GM23338 (cell line): Measurements from ENCODE around the gene PLD1. TPM values are rescaled to one million over a fixed set of nuclear protein-coding genes. Genes with fewer than 3 reads are reported as not detected.

Source experiments
- ATAC-seq: fragments of 200-7000 bp; cut with Tn5 transposase; 3 replicates; pipeline ENCODE4 v1.9.1; 2020
- DNase-seq: peaks from one replicate; pipeline ENCODE4 v3.0.0-alpha.2; 2015; ENCODE audit warnings: low spot score
- H2AFZ ChIP-seq: fragments of 200-600 bp; sonication (generic); 2 replicates; pipeline ENCODE4 v1.8.0; 2016; ENCODE audit warnings: antibody characterized with exemption, mild to moderate bottlenecking, moderate library complexity
- H3F3A ChIP-seq: fragments of 200-600 bp; sonication (generic); replicated peaks from 2 replicates; pipeline ENCODE4 v1.8.0; 2017; ENCODE audit warnings: antibody characterized with exemption, mixed run types, low read depth
- H3K27ac ChIP-seq: fragments of 200-600 bp; sonication (generic); 2 replicates; pipeline ENCODE4 v1.6.1; 2016; ENCODE audit warnings: low read depth
- H3K27me3 ChIP-seq: fragments of 200-600 bp; sonication (generic); 2 replicates; pipeline ENCODE4 v1.8.0; 2016; ENCODE audit warnings: mild to moderate bottlenecking, mixed run types, moderate library complexity; ENCODE audit not compliant: insufficient read depth
- H3K36me3 ChIP-seq: fragments of 200-600 bp; sonication (generic); 2 replicates; pipeline ENCODE4 v1.8.0; 2016; ENCODE audit warnings: mild to moderate bottlenecking; ENCODE audit not compliant: insufficient read depth
- H3K4me1 ChIP-seq: fragments of 200-600 bp; sonication (generic); 2 replicates; pipeline ENCODE4 v1.8.0; 2016; ENCODE audit warnings: mild to moderate bottlenecking, moderate library complexity; ENCODE audit not compliant: insufficient read depth
- H3K4me2 ChIP-seq: fragments of 200-600 bp; sonication (generic); 2 replicates; pipeline ENCODE4 v1.7.1; 2017; ENCODE audit warnings: mixed run types
- H3K4me3 ChIP-seq: fragments of 200-600 bp; sonication (generic); 2 replicates; pipeline ENCODE4 v1.6.1; 2016; ENCODE audit warnings: mixed run types
- H3K79me2 ChIP-seq: fragments of 200-600 bp; sonication (generic); replicated peaks from 2 replicates; pipeline ENCODE4 v1.8.0; 2017; ENCODE audit warnings: mild to moderate bottlenecking; ENCODE audit not compliant: insufficient read depth
- H3K9me2 ChIP-seq: fragments of 200-600 bp; sonication (generic); 2 replicates; pipeline ENCODE4 v1.8.0; 2017; ENCODE audit not compliant: insufficient read depth
- H4K20me1 ChIP-seq: fragments of 200-600 bp; sonication (generic); replicated peaks from 2 replicates; pipeline ENCODE4 v1.8.0; 2017; ENCODE audit warnings: mild to moderate bottlenecking; ENCODE audit not compliant: insufficient read depth
- H3K27ac Mint-ChIP-seq: 2 replicates; pipeline ENCODE4 v1.8.0; 2020; ENCODE audit warnings: inconsistent platforms, mild to moderate bottlenecking, moderate library complexity, mixed read lengths
- H3K27me3 Mint-ChIP-seq: 3 replicates; pipeline ENCODE4 v1.8.0; 2022; ENCODE audit warnings: low read depth, mild to moderate bottlenecking, moderate library complexity, mixed read lengths, inconsistent platforms; ENCODE audit not compliant: insufficient read depth, poor library complexity
- H3K36me3 Mint-ChIP-seq: 3 replicates; pipeline ENCODE4 v1.8.0; 2021; ENCODE audit warnings: low read depth, mild to moderate bottlenecking, inconsistent platforms, moderate library complexity, mixed read lengths
- H3K4me1 Mint-ChIP-seq: 3 replicates; pipeline ENCODE4 v1.8.0; 2020; ENCODE audit warnings: mild to moderate bottlenecking, inconsistent platforms, mixed read lengths
- H3K4me3 Mint-ChIP-seq: 3 replicates; pipeline ENCODE4 v1.8.0; 2021; ENCODE audit warnings: moderate library complexity, mild to moderate bottlenecking, inconsistent platforms, mixed read lengths
- H3K9me3 Mint-ChIP-seq: 3 replicates; pipeline ENCODE4 v1.8.0; 2020; ENCODE audit warnings: moderate library complexity, mild to moderate bottlenecking, inconsistent platforms, mixed read lengths
- EZH2 ChIP-seq: fragments of 200-600 bp; sonication (generic); IDR thresholded peaks from one replicate; pipeline ENCODE4 v1.8.0; 2017; ENCODE audit warnings: antibody characterized with exemption, mild to moderate bottlenecking, low read depth; ENCODE audit not compliant: unreplicated experiment
- EZH2phosphoT487 ChIP-seq: fragments of 200-600 bp; sonication (generic); IDR thresholded peaks from one replicate; pipeline ENCODE4 v1.8.1; 2018; ENCODE audit warnings: antibody characterized with exemption; ENCODE audit not compliant: unreplicated experiment
- JUNB ChIP-seq: IDR thresholded peaks from one replicate; pipeline ENCODE4 v1.6.1; 2016; ENCODE audit warnings: antibody characterized with exemption; ENCODE audit not compliant: unreplicated experiment
- NANOG ChIP-seq: IDR thresholded peaks from 2 replicates; pipeline ENCODE4 v1.6.1; 2016; ENCODE audit warnings: antibody characterized with exemption, borderline replicate concordance
- POLR2AphosphoS5 ChIP-seq: IDR thresholded peaks from 2 replicates; pipeline ENCODE4 v1.6.1; 2016; ENCODE audit warnings: antibody characterized with exemption, low read depth
- STAT1 ChIP-seq: IDR thresholded peaks from one replicate; pipeline ENCODE4 v1.6.1; 2016; ENCODE audit warnings: antibody characterized with exemption; ENCODE audit not compliant: unreplicated experiment
- polyA plus RNA-seq: library from polyadenylated mRNA; unstranded; fragments of >200 nt; fragmentation: Nextera tagmentation; extraction: Ambion mirVana; gene quantifications from 2 replicates; pipeline ENCODE4 v1.2.1, GENCODE V29; 2016
- total RNA-seq: library from RNA; depleted of rRNA; stranded (reverse); fragments of >200 nt; shearing (Covaris generic); gene quantifications from 2 replicates; pipeline ENCODE4 v1.2.3, GENCODE V29; 2014
- TF ChIP-seq, protein P1 (sequence below): IDR thresholded peaks from one replicate; pipeline ENCODE4 v1.6.1; 2018; ENCODE audit warnings: antibody characterized with exemption; ENCODE audit not compliant: unreplicated experiment
- TF ChIP-seq, protein P2 (sequence below): IDR thresholded peaks from 2 replicates; pipeline ENCODE4 v1.6.1; 2016; ENCODE audit warnings: antibody characterized with exemption
- TF ChIP-seq, protein P3 (sequence below): fragments of 250-450 bp; sonication (Bioruptor Pico); IDR thresholded peaks from 2 replicates; pipeline ENCODE4 v1.5.0; 2020; ENCODE audit warnings: mild to moderate bottlenecking, moderate library complexity

Gene PLD1
- total and polyA plus RNA-seq, 2 experiments from 2014 or later = 1.4 to 2.2 TPM

DNA sequence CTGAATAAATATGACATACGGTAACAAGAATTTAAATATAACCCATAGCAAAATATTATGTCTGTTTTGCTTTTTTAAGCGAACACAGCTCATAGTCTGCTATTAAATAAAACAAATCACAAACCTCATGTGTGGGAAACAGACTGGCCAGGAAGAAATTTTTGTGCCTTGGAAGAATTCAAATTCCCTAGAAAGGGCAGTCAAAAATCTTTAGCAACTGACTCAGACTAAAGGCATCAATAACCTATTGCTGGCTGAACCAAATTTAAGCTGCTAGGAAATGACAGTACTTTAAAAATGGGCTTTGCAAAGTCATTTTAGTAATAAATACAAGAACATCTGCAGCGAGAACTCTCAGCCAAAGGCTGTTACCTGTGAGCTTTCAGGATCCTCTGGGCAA is 151.4 kb downstream of the PLD1 start (continued):
- TF ChIP-seq, protein P1, sequence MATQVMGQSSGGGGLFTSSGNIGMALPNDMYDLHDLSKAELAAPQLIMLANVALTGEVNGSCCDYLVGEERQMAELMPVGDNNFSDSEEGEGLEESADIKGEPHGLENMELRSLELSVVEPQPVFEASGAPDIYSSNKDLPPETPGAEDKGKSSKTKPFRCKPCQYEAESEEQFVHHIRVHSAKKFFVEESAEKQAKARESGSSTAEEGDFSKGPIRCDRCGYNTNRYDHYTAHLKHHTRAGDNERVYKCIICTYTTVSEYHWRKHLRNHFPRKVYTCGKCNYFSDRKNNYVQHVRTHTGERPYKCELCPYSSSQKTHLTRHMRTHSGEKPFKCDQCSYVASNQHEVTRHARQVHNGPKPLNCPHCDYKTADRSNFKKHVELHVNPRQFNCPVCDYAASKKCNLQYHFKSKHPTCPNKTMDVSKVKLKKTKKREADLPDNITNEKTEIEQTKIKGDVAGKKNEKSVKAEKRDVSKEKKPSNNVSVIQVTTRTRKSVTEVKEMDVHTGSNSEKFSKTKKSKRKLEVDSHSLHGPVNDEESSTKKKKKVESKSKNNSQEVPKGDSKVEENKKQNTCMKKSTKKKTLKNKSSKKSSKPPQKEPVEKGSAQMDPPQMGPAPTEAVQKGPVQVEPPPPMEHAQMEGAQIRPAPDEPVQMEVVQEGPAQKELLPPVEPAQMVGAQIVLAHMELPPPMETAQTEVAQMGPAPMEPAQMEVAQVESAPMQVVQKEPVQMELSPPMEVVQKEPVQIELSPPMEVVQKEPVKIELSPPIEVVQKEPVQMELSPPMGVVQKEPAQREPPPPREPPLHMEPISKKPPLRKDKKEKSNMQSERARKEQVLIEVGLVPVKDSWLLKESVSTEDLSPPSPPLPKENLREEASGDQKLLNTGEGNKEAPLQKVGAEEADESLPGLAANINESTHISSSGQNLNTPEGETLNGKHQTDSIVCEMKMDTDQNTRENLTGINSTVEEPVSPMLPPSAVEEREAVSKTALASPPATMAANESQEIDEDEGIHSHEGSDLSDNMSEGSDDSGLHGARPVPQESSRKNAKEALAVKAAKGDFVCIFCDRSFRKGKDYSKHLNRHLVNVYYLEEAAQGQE = no peak
- TF ChIP-seq NANOG (no peak), POLR2AphosphoS5 (no peak), EZH2 (no peak), JUNB (no peak), STAT1 (no peak)
- TF ChIP-seq, protein P2, sequence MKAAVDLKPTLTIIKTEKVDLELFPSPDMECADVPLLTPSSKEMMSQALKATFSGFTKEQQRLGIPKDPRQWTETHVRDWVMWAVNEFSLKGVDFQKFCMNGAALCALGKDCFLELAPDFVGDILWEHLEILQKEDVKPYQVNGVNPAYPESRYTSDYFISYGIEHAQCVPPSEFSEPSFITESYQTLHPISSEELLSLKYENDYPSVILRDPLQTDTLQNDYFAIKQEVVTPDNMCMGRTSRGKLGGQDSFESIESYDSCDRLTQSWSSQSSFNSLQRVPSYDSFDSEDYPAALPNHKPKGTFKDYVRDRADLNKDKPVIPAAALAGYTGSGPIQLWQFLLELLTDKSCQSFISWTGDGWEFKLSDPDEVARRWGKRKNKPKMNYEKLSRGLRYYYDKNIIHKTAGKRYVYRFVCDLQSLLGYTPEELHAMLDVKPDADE = no peak

DNA sequence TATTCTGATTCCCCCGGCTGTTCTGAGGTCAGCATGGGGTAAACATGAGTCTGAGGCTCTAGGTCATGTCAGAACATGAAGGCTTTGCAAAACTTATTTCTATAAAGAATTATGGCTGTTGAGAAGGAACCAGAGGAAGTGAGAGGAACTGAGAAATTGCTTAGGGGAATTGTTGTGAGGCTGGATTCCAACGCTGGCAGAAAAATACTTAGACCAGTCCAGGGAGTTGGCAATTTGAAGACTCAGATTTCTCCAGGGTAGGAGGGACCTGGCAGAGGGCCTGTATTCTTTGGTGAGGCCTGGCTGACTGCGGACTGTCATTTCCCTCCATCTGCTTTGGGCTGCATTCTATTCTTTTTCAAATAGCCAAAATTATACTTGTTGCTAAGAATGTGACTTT is 155.5 kb downstream of the PLD1 start:
- Histone ChIP-seq H3K4me2 (no peak overlapping the region), H2AFZ (0 out of 2 replicates have a peak overlapping the region, but pooled peaks have one; percentile 38), H3K79me2 (no peaks in the 10 kb centered on the region), H4K20me1 (no peaks in the 10 kb centered on the region), H3K4me1 (no peaks in the 10 kb centered on the region), H3K9me2 (no peaks in the 10 kb centered on the region), H3K27me3 (no peaks in the 10 kb centered on the region), H3K36me3 (no peaks in the 10 kb centered on the region), H3K4me3 (no peak overlapping the region), H3K27ac (no peak overlapping the region), H3F3A (no peaks in the 10 kb centered on the region)
- H3K4me3 Mint-ChIP-seq = no peak overlapping the region
- ATAC-seq = no peak
- DNase-seq = no peak
- no peaks in the 10 kb centered on the region for H3K27me3 Mint-ChIP-seq
- H3K27ac Mint-ChIP-seq = no peak overlapping the region
- H3K36me3 Mint-ChIP-seq = no peaks in the 10 kb centered on the region
- H3K9me3 Mint-ChIP-seq = no peaks in the 10 kb centered on the region
- no peaks in the 10 kb centered on the region for H3K4me1 Mint-ChIP-seq
- TF ChIP-seq, protein P1 = no peak
- no peak for TF ChIP-seq JUNB
- TF ChIP-seq EZH2phosphoT487 = no peak
- TF ChIP-seq NANOG = no peak
- TF ChIP-seq, protein P3, sequence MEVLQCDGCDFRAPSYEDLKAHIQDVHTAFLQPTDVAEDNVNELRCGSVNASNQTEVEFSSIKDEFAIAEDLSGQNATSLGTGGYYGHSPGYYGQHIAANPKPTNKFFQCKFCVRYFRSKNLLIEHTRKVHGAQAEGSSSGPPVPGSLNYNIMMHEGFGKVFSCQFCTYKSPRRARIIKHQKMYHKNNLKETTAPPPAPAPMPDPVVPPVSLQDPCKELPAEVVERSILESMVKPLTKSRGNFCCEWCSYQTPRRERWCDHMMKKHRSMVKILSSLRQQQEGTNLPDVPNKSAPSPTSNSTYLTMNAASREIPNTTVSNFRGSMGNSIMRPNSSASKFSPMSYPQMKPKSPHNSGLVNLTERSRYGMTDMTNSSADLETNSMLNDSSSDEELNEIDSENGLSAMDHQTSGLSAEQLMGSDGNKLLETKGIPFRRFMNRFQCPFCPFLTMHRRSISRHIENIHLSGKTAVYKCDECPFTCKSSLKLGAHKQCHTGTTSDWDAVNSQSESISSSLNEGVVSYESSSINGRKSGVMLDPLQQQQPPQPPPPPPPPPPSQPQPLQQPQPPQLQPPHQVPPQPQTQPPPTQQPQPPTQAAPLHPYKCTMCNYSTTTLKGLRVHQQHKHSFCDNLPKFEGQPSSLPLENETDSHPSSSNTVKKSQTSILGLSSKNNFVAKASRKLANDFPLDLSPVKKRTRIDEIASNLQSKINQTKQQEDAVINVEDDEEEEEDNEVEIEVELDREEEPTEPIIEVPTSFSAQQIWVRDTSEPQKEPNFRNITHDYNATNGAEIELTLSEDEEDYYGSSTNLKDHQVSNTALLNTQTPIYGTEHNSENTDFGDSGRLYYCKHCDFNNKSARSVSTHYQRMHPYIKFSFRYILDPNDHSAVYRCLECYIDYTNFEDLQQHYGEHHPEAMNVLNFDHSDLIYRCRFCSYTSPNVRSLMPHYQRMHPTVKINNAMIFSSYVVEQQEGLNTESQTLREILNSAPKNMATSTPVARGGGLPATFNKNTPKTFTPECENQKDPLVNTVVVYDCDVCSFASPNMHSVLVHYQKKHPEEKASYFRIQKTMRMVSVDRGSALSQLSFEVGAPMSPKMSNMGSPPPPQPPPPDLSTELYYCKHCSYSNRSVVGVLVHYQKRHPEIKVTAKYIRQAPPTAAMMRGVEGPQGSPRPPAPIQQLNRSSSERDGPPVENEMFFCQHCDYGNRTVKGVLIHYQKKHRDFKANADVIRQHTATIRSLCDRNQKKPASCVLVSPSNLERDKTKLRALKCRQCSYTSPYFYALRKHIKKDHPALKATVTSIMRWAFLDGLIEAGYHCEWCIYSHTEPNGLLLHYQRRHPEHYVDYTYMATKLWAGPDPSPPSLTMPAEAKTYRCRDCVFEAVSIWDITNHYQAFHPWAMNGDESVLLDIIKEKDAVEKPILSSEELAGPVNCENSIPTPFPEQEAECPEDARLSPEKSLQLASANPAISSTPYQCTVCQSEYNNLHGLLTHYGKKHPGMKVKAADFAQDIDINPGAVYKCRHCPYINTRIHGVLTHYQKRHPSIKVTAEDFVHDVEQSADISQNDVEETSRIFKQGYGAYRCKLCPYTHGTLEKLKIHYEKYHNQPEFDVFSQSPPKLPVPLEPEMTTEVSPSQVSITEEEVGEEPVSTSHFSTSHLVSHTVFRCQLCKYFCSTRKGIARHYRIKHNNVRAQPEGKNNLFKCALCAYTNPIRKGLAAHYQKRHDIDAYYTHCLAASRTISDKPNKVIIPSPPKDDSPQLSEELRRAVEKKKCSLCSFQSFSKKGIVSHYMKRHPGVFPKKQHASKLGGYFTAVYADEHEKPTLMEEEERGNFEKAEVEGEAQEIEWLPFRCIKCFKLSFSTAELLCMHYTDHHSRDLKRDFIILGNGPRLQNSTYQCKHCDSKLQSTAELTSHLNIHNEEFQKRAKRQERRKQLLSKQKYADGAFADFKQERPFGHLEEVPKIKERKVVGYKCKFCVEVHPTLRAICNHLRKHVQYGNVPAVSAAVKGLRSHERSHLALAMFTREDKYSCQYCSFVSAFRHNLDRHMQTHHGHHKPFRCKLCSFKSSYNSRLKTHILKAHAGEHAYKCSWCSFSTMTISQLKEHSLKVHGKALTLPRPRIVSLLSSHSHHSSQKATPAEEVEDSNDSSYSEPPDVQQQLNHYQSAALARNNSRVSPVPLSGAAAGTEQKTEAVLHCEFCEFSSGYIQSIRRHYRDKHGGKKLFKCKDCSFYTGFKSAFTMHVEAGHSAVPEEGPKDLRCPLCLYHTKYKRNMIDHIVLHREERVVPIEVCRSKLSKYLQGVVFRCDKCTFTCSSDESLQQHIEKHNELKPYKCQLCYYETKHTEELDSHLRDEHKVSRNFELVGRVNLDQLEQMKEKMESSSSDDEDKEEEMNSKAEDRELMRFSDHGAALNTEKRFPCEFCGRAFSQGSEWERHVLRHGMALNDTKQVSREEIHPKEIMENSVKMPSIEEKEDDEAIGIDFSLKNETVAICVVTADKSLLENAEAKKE (CRISPR knock-in tag) = no peak
- TF ChIP-seq EZH2 = no peak
